ENCODE results near the gene HPX.

DNA sequence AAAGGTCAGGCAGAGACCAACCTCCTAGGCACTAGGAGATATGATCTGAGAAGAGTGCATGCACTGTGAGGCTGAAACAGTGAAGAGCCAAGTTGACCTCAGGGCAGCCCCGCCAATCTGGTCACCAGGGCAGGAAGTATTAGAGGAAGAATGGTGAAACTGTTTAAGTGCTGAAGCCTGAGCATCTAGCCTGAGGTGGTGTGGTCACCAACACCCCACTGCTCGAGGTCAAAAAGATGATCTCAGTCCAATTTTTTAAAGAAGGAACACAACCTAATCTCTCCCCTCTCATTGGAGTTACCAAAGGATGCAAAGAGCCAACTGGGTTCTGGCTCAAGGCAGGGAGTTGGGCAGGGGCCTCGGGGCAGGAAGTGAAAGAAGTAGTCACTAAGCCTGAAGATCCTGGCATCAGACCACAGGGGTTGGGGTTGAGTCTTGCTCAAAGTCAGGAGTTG lies 25.9 kb downstream of the HPX start:
- no peak for TF ChIP-seq EZH2 (IDR thresholded peaks at IDR 0.05)
- no peak for TF ChIP-seq POLR2AphosphoS5 (IDR thresholded peaks at IDR 0.05; ENCODE audit: borderline replicate concordance, low read depth, low read length)

All from SK-N-MC (cell line).